ENCODE data around the gene MRPL47. TPM values are rescaled to one million over a fixed set of nuclear protein-coding genes. Genes with fewer than 3 reads are reported as not detected.

Gene MRPL47
- total and polyA plus RNA-seq, 9 of the 15 experiments (the other 6 are each of a cell fraction or from before 2014, with no cell fraction given), result 101 to 437 (median 141) TPM

GRCh38 chr3:179615458-179616173 lies 11.2 kb upstream of the MRPL47 start (continued):
- TF ChIP-seq MED1 (CRISPR knock-in tag; IDR thresholded peaks at IDR 0.05; ENCODE audit: borderline replicate concordance) (no peak), PTTG1 (tag; IDR thresholded peaks at IDR 0.05; ENCODE audit: low read depth) (no peak), MTF1 (CRISPR knock-in tag; IDR thresholded peaks at IDR 0.05; ENCODE audit: borderline replicate concordance) (no peak), TFAM (CRISPR knock-in tag; conservative IDR thresholded peaks at IDR 0.05) (no peak), GATAD2B (IDR thresholded peaks at IDR 0.05; ENCODE audit: borderline replicate concordance) (peak; percentile 63; the same call in 1 of the 2 replicates), HDAC3 (IDR thresholded peaks at IDR 0.05; ENCODE audit: borderline replicate concordance, partially characterized antibody) (peak; percentile 58), U2AF1 (optimal IDR thresholded peaks at IDR 0.05; ENCODE audit: low read depth, low read length) (no peak), HNRNPUL1 (IDR thresholded peaks at IDR 0.05; ENCODE audit: low read length) (no peak), ATF3 (IDR thresholded peaks at IDR 0.05) (peak; percentile 89), ATF3 (CRISPR knock-in tag; conservative IDR thresholded peaks at IDR 0.05) (no peak; the same call in 1 of the 2 replicates), GATA2 (CRISPR knock-in tag; IDR thresholded peaks at IDR 0.05) (peak; percentile 46; the same call in 1 of the 2 replicates), DEAF1 (CRISPR knock-in tag; IDR thresholded peaks at IDR 0.05) (no peak), FOXM1 (IDR thresholded peaks at IDR 0.05; ENCODE audit: low read depth) (peak; percentile 54), FOXM1 (CRISPR knock-in tag; IDR thresholded peaks at IDR 0.05; ENCODE audit: low read depth) (no peak), CBX3 (IDR thresholded peaks at IDR 0.05; ENCODE audit: borderline replicate concordance in 1 of 2, low read length in 2 of 2) (peak in 1 of 2 experiments; percentile 74; a peak in 2 of 3 replicates), MAFK (IDR thresholded peaks at IDR 0.05; ENCODE audit: low read length) (0 out of 2 replicates have a peak, but pooled peaks have one; percentile 18), ATF7 (IDR thresholded peaks at IDR 0.05) (peak; percentile 39; the same call in 1 of the 2 replicates)
- TF ChIP-seq, protein P1, sequence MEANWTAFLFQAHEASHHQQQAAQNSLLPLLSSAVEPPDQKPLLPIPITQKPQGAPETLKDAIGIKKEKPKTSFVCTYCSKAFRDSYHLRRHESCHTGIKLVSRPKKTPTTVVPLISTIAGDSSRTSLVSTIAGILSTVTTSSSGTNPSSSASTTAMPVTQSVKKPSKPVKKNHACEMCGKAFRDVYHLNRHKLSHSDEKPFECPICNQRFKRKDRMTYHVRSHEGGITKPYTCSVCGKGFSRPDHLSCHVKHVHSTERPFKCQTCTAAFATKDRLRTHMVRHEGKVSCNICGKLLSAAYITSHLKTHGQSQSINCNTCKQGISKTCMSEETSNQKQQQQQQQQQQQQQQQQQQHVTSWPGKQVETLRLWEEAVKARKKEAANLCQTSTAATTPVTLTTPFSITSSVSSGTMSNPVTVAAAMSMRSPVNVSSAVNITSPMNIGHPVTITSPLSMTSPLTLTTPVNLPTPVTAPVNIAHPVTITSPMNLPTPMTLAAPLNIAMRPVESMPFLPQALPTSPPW (CRISPR knock-in tag; IDR thresholded peaks at IDR 0.05), result peak; percentile 26; the same call in 1 of the 2 replicates
- TF ChIP-seq, protein P2, sequence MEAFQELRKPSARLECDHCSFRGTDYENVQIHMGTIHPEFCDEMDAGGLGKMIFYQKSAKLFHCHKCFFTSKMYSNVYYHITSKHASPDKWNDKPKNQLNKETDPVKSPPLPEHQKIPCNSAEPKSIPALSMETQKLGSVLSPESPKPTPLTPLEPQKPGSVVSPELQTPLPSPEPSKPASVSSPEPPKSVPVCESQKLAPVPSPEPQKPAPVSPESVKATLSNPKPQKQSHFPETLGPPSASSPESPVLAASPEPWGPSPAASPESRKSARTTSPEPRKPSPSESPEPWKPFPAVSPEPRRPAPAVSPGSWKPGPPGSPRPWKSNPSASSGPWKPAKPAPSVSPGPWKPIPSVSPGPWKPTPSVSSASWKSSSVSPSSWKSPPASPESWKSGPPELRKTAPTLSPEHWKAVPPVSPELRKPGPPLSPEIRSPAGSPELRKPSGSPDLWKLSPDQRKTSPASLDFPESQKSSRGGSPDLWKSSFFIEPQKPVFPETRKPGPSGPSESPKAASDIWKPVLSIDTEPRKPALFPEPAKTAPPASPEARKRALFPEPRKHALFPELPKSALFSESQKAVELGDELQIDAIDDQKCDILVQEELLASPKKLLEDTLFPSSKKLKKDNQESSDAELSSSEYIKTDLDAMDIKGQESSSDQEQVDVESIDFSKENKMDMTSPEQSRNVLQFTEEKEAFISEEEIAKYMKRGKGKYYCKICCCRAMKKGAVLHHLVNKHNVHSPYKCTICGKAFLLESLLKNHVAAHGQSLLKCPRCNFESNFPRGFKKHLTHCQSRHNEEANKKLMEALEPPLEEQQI (IDR thresholded peaks at IDR 0.05), result peak; percentile 78
- TF ChIP-seq, protein P3, sequence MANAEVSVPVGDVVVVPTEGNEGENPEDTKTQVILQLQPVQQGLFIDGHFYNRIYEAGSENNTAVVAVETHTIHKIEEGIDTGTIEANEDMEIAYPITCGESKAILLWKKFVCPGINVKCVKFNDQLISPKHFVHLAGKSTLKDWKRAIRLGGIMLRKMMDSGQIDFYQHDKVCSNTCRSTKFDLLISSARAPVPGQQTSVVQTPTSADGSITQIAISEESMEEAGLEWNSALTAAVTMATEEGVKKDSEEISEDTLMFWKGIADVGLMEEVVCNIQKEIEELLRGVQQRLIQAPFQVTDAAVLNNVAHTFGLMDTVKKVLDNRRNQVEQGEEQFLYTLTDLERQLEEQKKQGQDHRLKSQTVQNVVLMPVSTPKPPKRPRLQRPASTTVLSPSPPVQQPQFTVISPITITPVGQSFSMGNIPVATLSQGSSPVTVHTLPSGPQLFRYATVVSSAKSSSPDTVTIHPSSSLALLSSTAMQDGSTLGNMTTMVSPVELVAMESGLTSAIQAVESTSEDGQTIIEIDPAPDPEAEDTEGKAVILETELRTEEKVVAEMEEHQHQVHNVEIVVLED (CRISPR knock-in tag; IDR thresholded peaks at IDR 0.05), result no peak
